ENCODE results near the gene SLC17A9. TPM values are rescaled to one million over a fixed set of nuclear protein-coding genes. Genes with fewer than 3 reads are reported as not detected.
A peak's percentile ranks its signal among the peaks of the same experiment; 100 is the strongest.

SLC17A9 gene
- total RNA-seq, 1 donor from 2014 or later = 9.0 TPM

GRCh38 chr20:62984666-62985443, 32.3 kb downstream of the SLC17A9 start:
- DNase-seq = no peak

- no peak for DNase-seq
These were observed 32.9 kb downstream of the SLC17A9 start for GRCh38 chr20:62985444-62985778.

- no peak for DNase-seq
These were observed 33.8 kb downstream of the SLC17A9 start for GRCh38 chr20:62986257-62986800.

GRCh38 chr20:62987114-62987513, 34.6 kb downstream of the SLC17A9 start:
- DNase-seq = peak; percentile 41

GRCh38 chr20:62989201-62989601, 36.7 kb downstream of the SLC17A9 start:
- no peak for DNase-seq

- no peak for DNase-seq
These were observed 37.9 kb downstream of the SLC17A9 start for GRCh38 chr20:62990306-62990825.

GRCh38 chr20:62991196-62991807, 38.8 kb downstream of the SLC17A9 start:
- no peak for DNase-seq

GRCh38 chr20:62991863-62992262, 39.4 kb downstream of the SLC17A9 start:
- DNase-seq = no peak

GRCh38 chr20:62993856-62994494, 41.5 kb downstream of the SLC17A9 start:
- no peak for DNase-seq

- no peak for DNase-seq
These were observed 42.4 kb downstream of the SLC17A9 start for GRCh38 chr20:62994869-62995281.

- no peak for DNase-seq
These were observed 43.0 kb downstream of the SLC17A9 start for GRCh38 chr20:62995481-62995880.

- DNase-seq = no peak
These were observed 43.5 kb downstream of the SLC17A9 start for GRCh38 chr20:62995898-62996595.

GRCh38 chr20:62996596-62996982, 44.1 kb downstream of the SLC17A9 start:
- no peak for DNase-seq

- no peak for DNase-seq
These were observed 45.0 kb downstream of the SLC17A9 start for GRCh38 chr20:62997417-62998035.

- no peak for DNase-seq
These were observed 45.9 kb downstream of the SLC17A9 start for GRCh38 chr20:62998449-62998848.

GRCh38 chr20:62999580-62999979, 47.1 kb downstream of the SLC17A9 start:
- DNase-seq = no peak

GRCh38 chr20:63000036-63000435, 47.5 kb downstream of the SLC17A9 start:
- DNase-seq = no peak

- DNase-seq = no peak
These were observed 48.4 kb downstream of the SLC17A9 start for GRCh38 chr20:63000958-63001357.

- peak; percentile 37 for DNase-seq
These were observed 50.0 kb downstream of the SLC17A9 start for GRCh38 chr20:63002511-63002910.

- DNase-seq = no peak
These were observed 51.0 kb downstream of the SLC17A9 start for GRCh38 chr20:63003546-63003945.

- no peak for DNase-seq
These were observed 52.3 kb downstream of the SLC17A9 start for GRCh38 chr20:63004607-63005364.

Data from dermis blood vessel endothelial cell (primary cell).